ENCODE measurements around the gene TTC23.

TTC23 gene

DNA sequence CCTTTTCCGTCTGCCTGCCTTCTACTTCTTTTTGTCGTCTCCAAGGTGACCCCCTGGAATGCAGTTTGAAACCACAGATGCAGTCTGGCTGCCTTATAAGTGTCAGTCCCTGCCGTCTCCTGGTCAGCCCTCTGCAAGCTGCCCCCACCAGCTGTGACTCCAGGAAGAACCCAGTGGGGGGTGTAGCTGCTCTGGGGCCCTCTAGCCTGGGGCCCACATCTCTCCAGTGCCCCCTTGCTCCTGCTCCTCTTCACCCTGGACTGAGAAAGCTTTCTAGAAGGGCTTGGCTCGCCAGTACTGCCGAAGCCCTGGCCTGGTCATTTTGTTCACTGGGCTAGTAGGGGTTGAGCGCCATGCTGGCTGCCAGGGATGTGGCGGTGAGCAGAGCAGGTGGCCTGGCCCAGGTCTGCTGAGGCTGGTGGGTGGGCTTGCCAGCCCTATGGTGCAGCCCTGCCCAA is 123.2 kb downstream of the TTC23 start:
- DNase-seq, result no peak

DNA sequence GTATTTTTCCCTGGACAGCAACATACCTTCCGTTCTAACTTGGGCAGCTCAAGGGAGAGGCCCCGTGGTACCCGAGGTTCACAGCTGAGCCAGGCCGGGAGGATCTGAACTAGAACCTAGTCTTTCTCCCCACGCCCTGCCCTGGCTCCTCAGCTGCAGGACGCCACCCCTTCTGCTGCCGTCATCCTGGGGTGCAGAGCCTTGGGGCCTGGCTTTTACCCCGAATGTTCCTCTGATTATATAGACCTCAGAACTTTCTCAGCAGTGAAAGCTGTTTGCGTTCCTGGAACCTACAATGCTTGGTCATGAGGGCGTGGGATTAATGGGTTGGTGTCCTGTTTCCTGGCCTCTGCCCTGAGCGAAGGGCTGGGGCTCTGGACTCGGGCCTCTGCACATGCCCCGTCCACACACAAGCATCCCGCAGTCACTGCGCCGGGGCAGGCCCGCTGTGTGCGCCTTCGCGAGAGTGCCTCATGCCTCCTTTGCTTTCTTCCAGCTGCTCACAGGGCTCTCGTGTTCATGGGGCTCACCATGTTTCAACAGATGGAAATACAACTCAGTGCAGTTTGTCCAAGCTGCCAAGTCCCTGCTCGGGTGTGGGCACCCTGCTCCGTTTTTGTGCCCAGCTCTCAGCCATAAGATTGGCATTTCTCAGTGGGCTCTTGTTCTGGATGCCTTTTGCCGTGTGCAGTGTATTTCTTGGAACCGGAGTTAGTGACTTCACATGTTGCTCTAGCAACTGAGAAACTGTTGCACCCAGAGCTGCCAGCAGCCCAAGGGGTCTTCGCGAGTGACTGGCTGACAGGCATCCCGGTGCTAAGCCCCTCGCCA is 124.1 kb downstream of the TTC23 start:
- TF ChIP-seq POLR2A (IDR thresholded peaks at IDR 0.05; ENCODE audit: low read length) (no peak), GATA1 (IDR thresholded peaks at IDR 0.05; ENCODE audit: low read depth, low read length) (no peak)
- DNase-seq, result no peak

More for the DNA sequence above, 123.2 kb downstream of the TTC23 start:
- TF ChIP-seq GATA1 (IDR thresholded peaks at IDR 0.05; ENCODE audit: low read depth, low read length), result no peak
- no peak for TF ChIP-seq POLR2A (IDR thresholded peaks at IDR 0.05; ENCODE audit: low read length)

DNA sequence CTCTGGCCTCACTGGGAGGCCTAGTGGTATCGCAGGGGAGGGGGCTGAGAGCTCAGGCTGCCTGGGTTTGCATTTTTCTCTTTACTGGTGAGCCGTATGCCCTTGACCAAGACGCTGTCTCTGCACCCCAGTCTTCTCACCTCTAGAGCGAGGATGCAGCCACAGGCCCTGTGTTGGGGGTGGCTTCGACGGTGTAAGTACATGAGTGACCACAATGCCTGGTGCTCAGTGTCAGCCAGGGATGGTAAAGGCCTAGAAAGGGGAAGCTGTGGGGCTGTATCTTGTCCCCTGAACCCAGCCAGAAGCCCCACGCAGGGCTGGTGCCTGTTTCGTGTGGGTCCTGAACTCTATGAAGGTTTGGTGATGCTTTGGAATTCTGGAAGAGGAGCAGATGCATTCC is 124.7 kb downstream of the TTC23 start:
- TF ChIP-seq POLR2A (IDR thresholded peaks at IDR 0.05; ENCODE audit: low read length) (no peak), GATA1 (IDR thresholded peaks at IDR 0.05; ENCODE audit: low read depth, low read length) (no peak)

DNA sequence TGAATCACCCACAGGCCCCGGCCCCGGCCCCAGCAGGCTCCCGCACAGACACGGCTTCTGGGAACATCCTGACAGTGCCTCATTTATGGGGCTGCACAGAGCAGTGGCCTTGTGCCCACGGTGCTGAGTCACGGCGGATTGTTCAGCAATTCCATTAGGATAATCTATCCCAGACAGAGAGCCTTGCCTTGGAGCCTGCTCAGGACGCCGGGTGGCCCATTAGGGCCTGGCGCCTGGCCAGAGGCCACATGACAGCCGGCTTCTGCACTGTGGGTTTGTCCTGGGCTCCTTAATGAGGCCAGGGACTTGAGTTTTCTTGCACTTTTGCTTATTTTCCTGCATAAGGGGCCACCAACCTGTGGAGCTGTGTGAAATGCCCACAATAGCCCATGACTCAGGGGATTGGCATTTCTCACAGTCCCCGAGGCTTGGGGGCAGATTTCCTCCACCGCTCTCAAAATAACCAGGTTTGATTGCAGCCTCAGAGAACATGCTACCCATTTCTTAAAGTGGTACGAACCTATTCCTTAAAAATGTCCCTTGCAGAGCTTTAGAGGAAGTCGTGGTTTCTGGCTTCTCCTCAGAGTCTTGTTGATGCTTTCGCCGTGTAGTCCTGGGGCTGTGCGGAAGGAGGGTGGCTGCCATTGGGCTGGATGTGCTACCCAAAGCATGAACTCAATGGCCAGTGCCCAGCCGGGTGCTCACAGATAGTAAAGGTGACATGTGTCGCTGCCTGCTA is 125.5 kb downstream of the TTC23 start:
- no peak for DNase-seq
- TF ChIP-seq POLR2A (IDR thresholded peaks at IDR 0.05; ENCODE audit: low read length) (no peak), GATA1 (IDR thresholded peaks at IDR 0.05; ENCODE audit: low read depth, low read length) (no peak)

More for the DNA sequence above, 124.7 kb downstream of the TTC23 start:
- DNase-seq, result no peak

DNA sequence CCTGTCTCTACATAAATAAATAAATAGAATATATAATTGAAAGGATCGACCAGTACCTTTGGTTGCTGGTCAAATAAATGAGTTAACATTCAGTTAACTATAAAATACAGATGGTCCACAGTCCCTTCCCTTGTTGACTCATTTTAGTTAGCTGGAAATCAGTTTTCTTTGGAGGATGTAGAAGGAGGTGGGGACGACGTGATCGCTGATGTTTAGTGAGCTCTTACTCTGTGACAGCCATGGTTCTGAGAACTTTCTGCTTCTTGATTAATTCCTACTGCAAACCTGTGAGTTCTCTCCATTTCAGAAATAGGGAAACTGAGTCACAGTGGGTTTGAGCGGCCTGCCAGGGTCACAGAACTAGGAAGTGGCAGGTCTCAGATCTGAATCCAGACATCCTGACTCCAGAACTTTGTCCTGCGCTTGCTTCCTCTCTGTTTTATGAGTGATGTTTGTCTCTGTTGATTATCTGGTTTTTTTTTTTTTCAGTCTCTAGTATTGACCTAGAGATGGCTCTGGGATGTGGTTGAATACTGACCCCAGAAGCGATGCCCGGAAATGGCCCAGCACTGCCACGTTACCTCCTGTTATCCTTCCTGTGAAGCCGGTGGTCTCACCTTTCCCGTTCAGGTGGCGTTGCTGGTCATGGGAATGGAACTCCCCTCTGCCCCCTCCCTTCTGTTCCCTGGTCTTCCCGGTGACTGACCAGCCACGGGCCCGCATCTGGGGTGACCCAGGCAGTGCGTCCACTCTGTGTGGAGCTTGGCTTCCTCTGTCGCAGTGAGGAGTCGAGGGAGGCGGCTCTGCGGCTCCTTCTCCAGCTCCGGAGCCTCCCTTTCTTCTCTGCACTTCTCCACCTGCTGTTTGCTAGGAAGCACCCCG is 126.3 kb downstream of the TTC23 start:
- TF ChIP-seq POLR2A (IDR thresholded peaks at IDR 0.05; ENCODE audit: low read length) (no peak), GATA1 (IDR thresholded peaks at IDR 0.05; ENCODE audit: low read depth, low read length) (no peak)
- DNase-seq, result no peak

DNA sequence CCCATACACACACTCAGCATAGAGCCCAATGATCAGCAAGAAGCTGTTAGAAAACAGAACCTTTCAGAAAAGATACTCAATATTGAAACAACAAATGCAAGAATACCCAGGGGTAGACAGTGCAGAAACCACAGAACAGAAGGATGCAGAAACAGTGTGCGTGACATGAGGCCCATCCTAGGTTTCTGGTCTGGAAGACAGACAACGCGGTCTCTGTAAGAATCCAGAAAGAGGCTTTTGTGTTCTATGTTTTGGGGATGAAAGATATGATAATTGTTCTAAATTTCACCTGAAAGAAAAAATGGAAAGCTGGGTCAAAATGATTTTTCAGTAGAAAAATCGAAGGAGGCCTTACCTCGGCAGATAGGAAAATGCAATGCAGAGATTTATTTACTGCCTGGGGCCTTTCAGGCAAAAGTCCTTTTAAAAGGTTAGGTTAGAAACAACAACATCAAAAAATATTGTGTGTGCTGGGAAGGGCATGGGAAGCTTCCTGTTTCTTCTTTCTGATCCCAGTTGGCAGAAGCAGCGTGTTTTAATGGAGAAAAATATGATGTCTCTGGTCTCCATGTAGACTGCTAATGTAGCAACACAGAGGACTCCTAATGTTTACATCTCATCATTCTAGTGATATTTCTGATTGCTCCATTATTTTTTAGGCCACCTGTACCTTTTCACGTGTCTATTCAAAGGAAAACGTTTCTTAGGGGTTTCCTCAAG is 127.5 kb downstream of the TTC23 start:
- TF ChIP-seq POLR2A (IDR thresholded peaks at IDR 0.05; ENCODE audit: low read length) (no peak), GATA1 (IDR thresholded peaks at IDR 0.05; ENCODE audit: low read depth, low read length) (no peak)
- DNase-seq, result no peak

DNA sequence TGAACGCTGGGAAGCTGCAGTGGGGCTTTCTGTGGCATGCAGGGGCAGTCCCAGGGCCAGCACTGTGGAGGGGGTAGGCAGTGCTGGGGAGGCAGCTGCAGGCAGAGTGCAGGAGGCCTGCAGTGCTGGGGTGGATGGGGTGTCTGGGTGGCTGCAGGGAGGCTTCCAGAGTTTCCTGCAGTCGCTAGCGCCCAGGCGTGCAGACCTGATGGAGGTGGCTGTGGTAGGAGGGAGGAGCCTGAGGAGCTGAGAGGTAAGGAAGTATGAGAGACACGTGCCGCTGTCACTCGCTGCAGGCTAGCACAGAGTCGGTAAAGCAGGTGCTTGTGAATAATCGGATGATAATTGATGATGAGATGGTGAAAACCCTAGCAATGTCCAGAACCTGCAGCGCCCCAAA is 128.2 kb downstream of the TTC23 start:
- TF ChIP-seq POLR2A (IDR thresholded peaks at IDR 0.05; ENCODE audit: low read length), result no peak
- no peak for TF ChIP-seq GATA1 (IDR thresholded peaks at IDR 0.05; ENCODE audit: low read depth, low read length)
- no peak for DNase-seq

DNA sequence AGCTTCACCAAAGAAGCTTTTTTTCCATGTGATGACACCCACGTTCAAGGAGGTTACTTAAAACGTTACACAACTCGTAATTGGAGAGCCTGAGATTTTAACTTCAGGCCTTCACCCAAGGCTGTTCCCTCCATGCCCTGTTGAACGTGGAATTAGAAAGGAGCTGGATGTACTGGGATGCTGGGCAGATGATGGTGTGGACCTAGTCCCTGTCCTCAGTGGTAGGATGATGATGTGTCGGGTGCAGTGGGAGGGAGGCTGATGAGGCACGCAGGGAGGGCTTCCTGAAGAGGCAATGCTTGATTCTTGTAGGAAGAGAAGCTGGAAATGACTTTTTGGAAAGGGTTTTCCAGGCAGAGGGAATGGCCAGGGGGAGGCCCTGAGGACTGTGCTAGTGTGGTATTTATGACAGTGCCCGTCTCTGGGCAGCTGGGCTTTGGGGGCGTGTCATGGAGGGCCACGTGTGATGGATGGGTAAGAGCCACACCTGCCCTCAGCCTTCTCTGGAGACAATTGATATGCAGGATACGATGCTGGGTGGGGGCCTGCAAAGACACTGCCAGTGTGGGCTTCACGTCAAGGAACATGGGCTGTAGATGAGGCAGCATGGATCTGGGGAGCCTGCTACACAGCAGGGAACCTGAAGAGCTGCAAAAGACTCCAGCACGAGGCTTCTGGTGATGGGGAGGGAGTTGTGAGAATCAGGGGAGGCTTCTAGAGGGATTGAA is 129.2 kb downstream of the TTC23 start:
- DNase-seq, result no peak
- TF ChIP-seq POLR2A (IDR thresholded peaks at IDR 0.05; ENCODE audit: low read length) (no peak), GATA1 (IDR thresholded peaks at IDR 0.05; ENCODE audit: low read depth, low read length) (no peak)

DNA sequence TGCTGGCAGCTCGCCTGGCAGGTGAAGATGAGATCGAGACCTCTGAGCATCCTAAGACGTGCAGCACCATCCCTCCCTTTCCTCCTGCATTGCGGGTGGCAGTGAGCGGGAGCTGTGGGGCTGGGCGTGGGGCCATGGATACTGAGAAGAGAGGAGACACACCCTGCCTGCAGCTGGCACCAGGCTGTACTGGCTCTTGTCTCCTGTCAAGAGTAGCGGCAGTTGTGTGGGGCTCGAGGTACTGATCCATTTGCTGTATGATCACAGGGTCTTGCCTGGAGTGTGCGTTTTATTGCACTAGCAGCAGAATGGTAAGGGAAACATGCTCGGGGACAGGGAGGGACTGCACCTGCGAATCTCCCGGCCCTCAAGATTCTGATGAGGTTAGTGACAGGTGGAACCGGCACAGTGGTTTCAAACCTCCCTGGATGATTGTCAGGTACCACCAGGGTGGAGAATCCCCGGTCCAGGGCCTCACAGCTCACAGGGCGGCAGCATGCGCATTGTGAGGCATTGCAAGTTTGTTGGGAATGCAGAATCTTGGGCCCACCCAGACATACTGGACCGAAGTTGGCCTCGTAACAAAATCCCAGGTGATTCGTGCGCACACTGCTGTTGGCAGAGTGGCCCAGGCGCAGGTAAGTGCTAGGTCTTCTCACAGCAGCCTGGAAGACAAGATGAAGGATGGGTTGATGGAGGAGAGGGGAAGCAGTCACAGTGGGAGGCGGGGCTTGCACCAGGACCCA is 130.4 kb downstream of the TTC23 start:
- TF ChIP-seq POLR2A (IDR thresholded peaks at IDR 0.05; ENCODE audit: low read length), result no peak
- TF ChIP-seq GATA1 (IDR thresholded peaks at IDR 0.05; ENCODE audit: low read depth, low read length), result no peak
- DNase-seq, result no peak

DNA sequence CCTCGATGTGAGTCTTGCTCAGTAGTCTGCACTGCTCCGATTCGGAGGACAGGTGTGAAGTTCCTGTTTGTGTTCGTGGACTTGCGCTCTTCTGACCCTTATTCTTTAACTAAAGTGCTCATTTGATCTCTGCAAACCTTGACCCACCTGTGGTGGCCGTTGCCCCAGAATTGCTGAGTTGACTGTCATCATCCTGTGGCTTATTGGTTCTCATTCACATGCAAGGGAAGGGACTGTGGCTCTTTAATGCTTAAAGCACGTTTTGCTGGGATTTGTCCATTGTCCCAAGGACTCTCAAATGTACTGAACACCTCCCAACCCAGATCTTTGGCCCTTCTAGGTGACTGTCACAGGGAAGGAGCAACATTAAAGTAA is 131.1 kb downstream of the TTC23 start:
- no peak for DNase-seq
- no peak for TF ChIP-seq GATA1 (IDR thresholded peaks at IDR 0.05; ENCODE audit: low read depth, low read length)
- no peak for TF ChIP-seq POLR2A (IDR thresholded peaks at IDR 0.05; ENCODE audit: low read length)

DNA sequence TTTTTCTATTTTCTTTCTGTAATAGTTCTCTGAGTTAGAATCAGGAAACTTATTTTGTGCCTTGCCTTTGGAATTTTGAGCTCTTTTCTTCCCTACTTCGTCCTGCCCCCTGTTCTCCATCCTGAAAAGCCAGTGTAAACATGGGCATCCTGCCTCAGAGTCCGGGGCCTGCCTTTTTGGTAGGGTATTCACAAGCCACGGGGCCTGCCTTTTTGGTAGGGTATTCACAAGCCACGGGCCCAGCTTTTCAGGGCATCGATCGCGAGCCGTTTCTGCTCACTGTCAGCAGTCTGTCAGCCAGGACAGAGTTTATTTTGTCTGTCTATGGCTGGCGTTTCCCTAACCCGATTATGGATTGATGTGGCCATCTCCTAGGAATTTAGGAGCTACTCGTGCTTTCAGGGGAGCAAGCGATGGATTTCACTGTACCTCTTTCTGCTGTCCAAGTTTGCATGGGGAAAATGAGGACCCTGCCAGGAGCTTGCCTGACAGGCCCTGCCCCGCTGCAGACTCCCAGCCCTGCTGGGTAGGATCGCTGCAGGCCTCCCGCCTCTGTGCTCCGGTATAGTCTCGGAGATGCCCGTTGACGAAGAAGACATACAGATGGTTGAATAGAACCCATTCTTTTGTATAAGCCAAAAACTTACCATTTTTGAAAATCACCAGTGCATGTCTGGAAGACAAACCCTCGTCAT is 131.7 kb downstream of the TTC23 start:
- no peak for TF ChIP-seq GATA1 (IDR thresholded peaks at IDR 0.05; ENCODE audit: low read depth, low read length)
- DNase-seq, result no peak

All from erythroblast (primary cell).